ENCODE data around the gene PIGK.

The PIGK gene

DNA sequence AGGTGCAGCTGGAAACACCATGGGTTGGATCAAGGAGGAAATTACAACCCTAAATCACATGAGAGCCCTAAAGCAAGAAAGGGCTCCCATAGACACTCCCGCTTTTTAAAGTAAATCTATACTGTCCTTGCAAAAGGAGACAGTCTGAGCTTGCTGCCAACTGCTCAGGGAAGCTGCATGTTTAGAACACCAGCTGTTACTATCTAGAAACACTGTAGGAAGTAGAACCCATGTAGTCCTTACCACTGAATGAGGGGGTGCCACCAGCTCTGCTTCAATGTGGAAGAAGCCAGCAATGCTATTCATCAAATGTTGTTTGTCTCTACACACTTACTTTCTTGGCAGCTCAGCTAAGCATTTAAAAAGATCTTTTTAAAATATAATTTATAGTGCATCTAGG, 79.8 kb downstream of the PIGK start:
- no peaks in the 10 kb centered on the region for H4K20me1 ChIP-seq (ENCODE audit: insufficient read depth, low read length)
- TF ChIP-seq EZH2 (IDR thresholded peaks at IDR 0.05; ENCODE audit: borderline replicate concordance, low read depth, low read length, severe bottlenecking), result no peak
- TF ChIP-seq, protein P1, sequence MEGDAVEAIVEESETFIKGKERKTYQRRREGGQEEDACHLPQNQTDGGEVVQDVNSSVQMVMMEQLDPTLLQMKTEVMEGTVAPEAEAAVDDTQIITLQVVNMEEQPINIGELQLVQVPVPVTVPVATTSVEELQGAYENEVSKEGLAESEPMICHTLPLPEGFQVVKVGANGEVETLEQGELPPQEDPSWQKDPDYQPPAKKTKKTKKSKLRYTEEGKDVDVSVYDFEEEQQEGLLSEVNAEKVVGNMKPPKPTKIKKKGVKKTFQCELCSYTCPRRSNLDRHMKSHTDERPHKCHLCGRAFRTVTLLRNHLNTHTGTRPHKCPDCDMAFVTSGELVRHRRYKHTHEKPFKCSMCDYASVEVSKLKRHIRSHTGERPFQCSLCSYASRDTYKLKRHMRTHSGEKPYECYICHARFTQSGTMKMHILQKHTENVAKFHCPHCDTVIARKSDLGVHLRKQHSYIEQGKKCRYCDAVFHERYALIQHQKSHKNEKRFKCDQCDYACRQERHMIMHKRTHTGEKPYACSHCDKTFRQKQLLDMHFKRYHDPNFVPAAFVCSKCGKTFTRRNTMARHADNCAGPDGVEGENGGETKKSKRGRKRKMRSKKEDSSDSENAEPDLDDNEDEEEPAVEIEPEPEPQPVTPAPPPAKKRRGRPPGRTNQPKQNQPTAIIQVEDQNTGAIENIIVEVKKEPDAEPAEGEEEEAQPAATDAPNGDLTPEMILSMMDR (IDR thresholded peaks at IDR 0.05; ENCODE audit: borderline replicate concordance, extremely low read depth, low read length, poor library complexity, severe bottlenecking), result no peak
- H3K9me3 ChIP-seq (ENCODE audit: insufficient read depth, low read length, severe bottlenecking), result no peaks in the 10 kb centered on the region
- no peak overlapping the region for H3K27ac ChIP-seq (ENCODE audit: low read length)
- no peaks in the 10 kb centered on the region for H3K36me3 ChIP-seq (ENCODE audit: insufficient read depth, low read length)
- H3K4me3 ChIP-seq (ENCODE audit: low read depth in 1 of 2, low read length in 2 of 2), result no peak overlapping the region
- H3K27me3 ChIP-seq (ENCODE audit: insufficient read depth, low read length, poor library complexity), result no peaks in the 10 kb centered on the region
- no peaks in the 10 kb centered on the region for H3K4me1 ChIP-seq (ENCODE audit: insufficient read depth, low read length)
- no peaks in the 10 kb centered on the region for H3K79me2 ChIP-seq (ENCODE audit: insufficient read depth, low read length)
- DNase-seq (no peak), ATAC-seq (ENCODE audit: insufficient read depth, low read depth) (no peak)
- H3K4me2 ChIP-seq (ENCODE audit: insufficient read depth, low read length), result no peak overlapping the region
- H3K9ac ChIP-seq (ENCODE audit: low read depth, low read length), result no peak overlapping the region
- H2AFZ ChIP-seq (ENCODE audit: low read depth, low read length), result no peak overlapping the region

DNA sequence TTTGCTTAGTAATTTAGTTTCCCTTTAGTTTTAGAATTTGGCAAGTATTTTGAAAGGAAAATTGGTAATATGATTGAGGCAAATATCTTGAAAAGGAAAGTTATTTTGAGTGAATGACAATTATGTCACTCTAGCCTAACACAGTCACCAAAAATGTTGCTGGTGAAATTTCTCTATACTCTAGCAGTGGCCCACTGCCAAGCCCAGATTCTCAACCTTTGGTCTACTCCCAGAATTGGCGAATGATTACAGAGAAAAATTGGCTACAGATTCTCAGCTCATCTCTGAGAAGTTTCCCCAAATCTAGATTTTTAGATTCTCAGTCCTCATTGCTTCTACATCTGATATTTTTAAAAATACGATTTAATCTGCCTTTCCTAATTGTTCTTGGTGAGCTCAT, 84.9 kb downstream of the PIGK start:
- Histone ChIP-seq H4K20me1 (ENCODE audit: insufficient read depth, low read length) (no peaks in the 10 kb centered on the region), H3K36me3 (ENCODE audit: insufficient read depth, low read length) (no peaks in the 10 kb centered on the region), H3K9ac (ENCODE audit: low read depth, low read length) (no peak overlapping the region), H3K9me3 (ENCODE audit: insufficient read depth, low read length, severe bottlenecking) (no peaks in the 10 kb centered on the region), H3K4me1 (ENCODE audit: insufficient read depth, low read length) (no peaks in the 10 kb centered on the region), H3K4me2 (ENCODE audit: insufficient read depth, low read length) (no peak overlapping the region), H3K79me2 (ENCODE audit: insufficient read depth, low read length) (no peaks in the 10 kb centered on the region), H2AFZ (ENCODE audit: low read depth, low read length) (no peak overlapping the region), H3K4me3 (ENCODE audit: low read depth in 1 of 2, low read length in 2 of 2) (no peak overlapping the region), H3K27me3 (ENCODE audit: insufficient read depth, low read length, poor library complexity) (no peaks in the 10 kb centered on the region), H3K27ac (ENCODE audit: low read length) (no peak overlapping the region)
- DNase-seq (no peak), ATAC-seq (ENCODE audit: insufficient read depth, low read depth) (no peak)
- TF ChIP-seq EZH2 (IDR thresholded peaks at IDR 0.05; ENCODE audit: borderline replicate concordance, low read depth, low read length, severe bottlenecking), result no peak
- TF ChIP-seq, protein P1 (IDR thresholded peaks at IDR 0.05; ENCODE audit: borderline replicate concordance, extremely low read depth, low read length, poor library complexity, severe bottlenecking), result no peak

DNA sequence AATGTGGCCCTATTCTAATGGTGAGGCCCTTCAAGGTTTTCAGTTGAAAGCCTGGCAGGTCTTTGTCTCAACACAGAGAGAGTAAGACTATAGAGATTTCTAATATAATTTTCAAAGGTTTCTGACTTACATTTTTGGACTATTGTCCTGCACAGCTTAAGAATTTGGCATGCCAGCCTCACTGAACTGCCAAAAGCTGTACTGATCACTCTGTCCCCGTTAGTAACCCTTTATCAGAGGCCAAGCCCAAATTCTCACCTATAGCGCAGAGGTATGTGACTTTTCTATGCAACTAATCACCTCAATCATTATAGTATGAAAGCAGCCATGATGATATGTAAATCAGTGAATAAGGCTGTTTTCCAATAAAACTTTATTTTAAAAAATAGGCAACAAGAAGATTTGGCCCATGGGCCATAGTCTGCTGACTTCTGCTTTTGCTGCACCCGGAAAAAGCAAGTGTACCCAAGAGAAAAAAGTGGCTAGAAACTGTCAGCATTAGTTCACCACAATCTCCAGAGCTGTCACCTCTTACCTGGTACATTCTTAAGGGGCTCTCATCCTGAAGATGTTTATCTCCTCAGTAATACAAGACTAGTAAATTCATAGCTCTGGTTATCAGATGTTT, 85.4 kb downstream of the PIGK start:
- H3K27ac ChIP-seq (ENCODE audit: low read length), result no peak overlapping the region
- ATAC-seq (ENCODE audit: insufficient read depth, low read depth), result no peak

More for the DNA sequence above, 85.4 kb downstream of the PIGK start:
- Histone ChIP-seq H3K36me3 (ENCODE audit: insufficient read depth, low read length) (no peaks in the 10 kb centered on the region), H3K79me2 (ENCODE audit: insufficient read depth, low read length) (no peaks in the 10 kb centered on the region), H2AFZ (ENCODE audit: low read depth, low read length) (no peak overlapping the region), H3K27me3 (ENCODE audit: insufficient read depth, low read length, poor library complexity) (no peaks in the 10 kb centered on the region), H3K4me3 (ENCODE audit: low read depth in 1 of 2, low read length in 2 of 2) (no peak overlapping the region), H3K9ac (ENCODE audit: low read depth, low read length) (no peak overlapping the region), H3K9me3 (ENCODE audit: insufficient read depth, low read length, severe bottlenecking) (no peaks in the 10 kb centered on the region), H4K20me1 (ENCODE audit: insufficient read depth, low read length) (no peaks in the 10 kb centered on the region), H3K4me2 (ENCODE audit: insufficient read depth, low read length) (no peak overlapping the region), H3K4me1 (ENCODE audit: insufficient read depth, low read length) (no peaks in the 10 kb centered on the region)
- DNase-seq, result no peak
- TF ChIP-seq, protein P1 (IDR thresholded peaks at IDR 0.05; ENCODE audit: borderline replicate concordance, extremely low read depth, low read length, poor library complexity, severe bottlenecking), result no peak
- no peak for TF ChIP-seq EZH2 (IDR thresholded peaks at IDR 0.05; ENCODE audit: borderline replicate concordance, low read depth, low read length, severe bottlenecking)
